Stimulated activated CD8-positive, alpha-beta memory T cell treated with anti-CD3 and anti-CD28 coated beads, Interleukin-2, amount 100 ng/mL, for 1 hour (primary cell): ENCODE measurements around the gene TLL1.

Experiments
- DNase-seq, 2 donors: peaks; one replicate each; pipeline ENCODE4 v3.0.0-alpha.2; 2020; ENCODE audit warnings: low read depth in 2 of 2

Gene TLL1

GRCh38 chr4:165971933-165972332 is 98.9 kb downstream of the TLL1 start:
- no peak for DNase-seq

GRCh38 chr4:165972747-165973146 is 99.7 kb downstream of the TLL1 start:
- DNase-seq = no peak

GRCh38 chr4:165982934-165983333 is 109.9 kb downstream of the TLL1 start:
- no peak for DNase-seq

GRCh38 chr4:165986956-165987698 is 114.1 kb downstream of the TLL1 start:
- DNase-seq = no peak

GRCh38 chr4:165991325-165992180 is 118.5 kb downstream of the TLL1 start:
- DNase-seq = no peak

GRCh38 chr4:165992283-165992682 is 119.2 kb downstream of the TLL1 start:
- no peak for DNase-seq

- DNase-seq = no peak
Measured at GRCh38 chr4:165994701-165995100, 121.7 kb downstream of the TLL1 start.

GRCh38 chr4:166003811-166004210 is 130.8 kb downstream of the TLL1 start:
- DNase-seq = no peak

GRCh38 chr4:166006217-166006616 is 133.2 kb downstream of the TLL1 start:
- no peak for DNase-seq

GRCh38 chr4:166008510-166008909 is 135.5 kb downstream of the TLL1 start:
- DNase-seq = no peak

GRCh38 chr4:166012129-166013030 is 139.3 kb downstream of the TLL1 start:
- DNase-seq = no peak

- DNase-seq = no peak
Measured at GRCh38 chr4:166014411-166014810, 141.4 kb downstream of the TLL1 start.

GRCh38 chr4:166017804-166018203 is 144.8 kb downstream of the TLL1 start:
- DNase-seq = no peak

GRCh38 chr4:166019441-166020220 is 146.6 kb downstream of the TLL1 start:
- no peak for DNase-seq

GRCh38 chr4:166021617-166022016 is 148.6 kb downstream of the TLL1 start:
- no peak for DNase-seq

GRCh38 chr4:166034965-166035364 is 161.9 kb downstream of the TLL1 start:
- no peak for DNase-seq

- no peak for DNase-seq
Measured at GRCh38 chr4:166039822-166040221, 166.8 kb downstream of the TLL1 start.

GRCh38 chr4:166042510-166043055 is 169.5 kb downstream of the TLL1 start:
- DNase-seq = no peak

- no peak for DNase-seq
Measured at GRCh38 chr4:166043801-166044200, 170.8 kb downstream of the TLL1 start.

GRCh38 chr4:166044871-166045270 is 171.8 kb downstream of the TLL1 start:
- DNase-seq = no peak

- DNase-seq = no peak
Measured at GRCh38 chr4:166045457-166045856, 172.4 kb downstream of the TLL1 start.
